Immature natural killer cell (primary cell): Measurements from ENCODE around the gene PCYT1B. TPM values are rescaled to one million over a fixed set of nuclear protein-coding genes. Genes with fewer than 3 reads are reported as not detected.
"Not testable (repeated sequence)": the region's sequence is repeated elsewhere in the genome, so short reads cannot be mapped to it uniquely, and the experiment has no call there.

Experiments used
- DNase-seq, 3 donors: peaks; one replicate each; pipeline ENCODE4 v3.0.0; 2022; ENCODE audit warnings: mixed read lengths in 1 of 3
- H3K27ac Mint-ChIP-seq, 6 donors: one replicate each; pipeline ENCODE4 v1.8.0; 2020; ENCODE audit warnings: mixed read lengths in 6 of 6, mild to moderate bottlenecking in 5 of 6, inconsistent platforms in 4 of 6, moderate library complexity in 3 of 6
- H3K27me3 Mint-ChIP-seq, 3 donors: one replicate each; pipeline ENCODE4 v1.8.0; 2020 to 2021; ENCODE audit warnings: low read depth in 3 of 3, mild to moderate bottlenecking in 3 of 3, mixed read lengths in 3 of 3, moderate library complexity in 3 of 3, inconsistent platforms in 1 of 3
- H3K36me3 Mint-ChIP-seq, 3 donors: one replicate each; pipeline ENCODE4 v1.8.0; 2020; ENCODE audit warnings: mixed read lengths in 3 of 3, inconsistent platforms in 2 of 3, mild to moderate bottlenecking in 2 of 3
- H3K4me1 Mint-ChIP-seq, 2 donors: one replicate each; pipeline ENCODE4 v1.8.0; 2020; ENCODE audit warnings: inconsistent platforms in 2 of 2, mild to moderate bottlenecking in 2 of 2, mixed read lengths in 2 of 2, moderate library complexity in 1 of 2
- H3K4me3 Mint-ChIP-seq, 5 donors: one replicate each; pipeline ENCODE4 v1.8.0; 2020; ENCODE audit warnings: mild to moderate bottlenecking in 5 of 5, mixed read lengths in 5 of 5, inconsistent platforms in 3 of 5, moderate library complexity in 3 of 5
- H3K9me3 Mint-ChIP-seq, 6 donors: one replicate each; pipeline ENCODE4 v1.8.0; 2020; ENCODE audit warnings: mild to moderate bottlenecking in 6 of 6, mixed read lengths in 6 of 6, inconsistent platforms in 4 of 6, moderate library complexity in 3 of 6
- polyA plus RNA-seq, 3 donors: library from polyadenylated mRNA; unstranded; fragments of 300-500 nt; fragmentation: Illumina TruSeq; gene quantifications; one replicate each; pipeline ENCODE4 v1.2.3, GENCODE V29; 2021

PCYT1B gene
- polyA plus RNA-seq, 3 donors from 2014 or later: 0.10 to 0.11 TPM; not detected in 1

- Mint-ChIP-seq H3K4me1 (no peaks in the 10 kb centered on the region), H3K4me3 (no peak overlapping the region), H3K27ac (no peak overlapping the region), H3K27me3 (peaks cover 0 to 3% (median 2%) of the 10 kb centered on the region in 3 donors), H3K36me3 (no peaks in the 10 kb centered on the region), H3K9me3 (no peaks in the 10 kb centered on the region)
- no peak for DNase-seq
Measured at GRCh38 chrX:24659646-24660045, 12.5 kb upstream of the PCYT1B start.

DNA sequence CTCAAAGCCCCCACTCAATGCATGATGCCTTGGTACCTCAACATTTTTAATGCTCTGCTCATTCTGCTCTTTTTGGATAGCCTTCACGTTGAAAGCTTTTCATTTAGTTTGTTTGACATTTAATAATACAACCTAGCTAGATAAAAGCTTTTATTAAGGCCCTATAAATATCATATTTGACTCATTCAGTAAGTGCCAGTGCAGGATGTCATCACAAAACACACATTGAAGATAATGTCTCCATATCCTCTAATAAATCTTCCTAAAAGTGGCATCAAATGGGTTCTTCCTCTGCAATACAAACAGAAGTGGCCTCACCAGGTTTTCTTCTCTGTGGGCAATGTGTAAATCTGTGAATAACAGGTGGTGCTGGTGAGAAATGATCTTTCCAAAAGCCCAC, 12.0 kb upstream of the PCYT1B start:
- no peaks in the 10 kb centered on the region for H3K4me1 Mint-ChIP-seq
- H3K4me3 Mint-ChIP-seq: no peak overlapping the region
- peaks cover 0 to 3% (median 2%) of the 10 kb centered on the region in 3 donors for H3K27me3 Mint-ChIP-seq
- no peaks in the 10 kb centered on the region for H3K36me3 Mint-ChIP-seq
- no peaks in the 10 kb centered on the region for H3K9me3 Mint-ChIP-seq
- DNase-seq: no peak
- H3K27ac Mint-ChIP-seq: no peak overlapping the region

GRCh38 chrX:24658421-24658820, 11.3 kb upstream of the PCYT1B start:
- no peaks in the 10 kb centered on the region for H3K9me3 Mint-ChIP-seq
- H3K4me1 Mint-ChIP-seq: no peaks in the 10 kb centered on the region
- no peak overlapping the region for H3K27ac Mint-ChIP-seq
- no peak for DNase-seq
- H3K36me3 Mint-ChIP-seq: no peaks in the 10 kb centered on the region
- no peak overlapping the region for H3K4me3 Mint-ChIP-seq
- peaks cover 0 to 3% (median 2%) of the 10 kb centered on the region in 3 donors for H3K27me3 Mint-ChIP-seq

- no peaks in the 10 kb centered on the region for H3K36me3 Mint-ChIP-seq
- H3K4me3 Mint-ChIP-seq: no peak overlapping the region
- no peaks in the 10 kb centered on the region for H3K9me3 Mint-ChIP-seq
- H3K27ac Mint-ChIP-seq: no peak overlapping the region
- no peaks in the 10 kb centered on the region for H3K4me1 Mint-ChIP-seq
- DNase-seq: no peak
- peaks cover 0 to 3% (median 2%) of the 10 kb centered on the region in 3 donors for H3K27me3 Mint-ChIP-seq
Measured at GRCh38 chrX:24657671-24658386, 10.7 kb upstream of the PCYT1B start.

DNA sequence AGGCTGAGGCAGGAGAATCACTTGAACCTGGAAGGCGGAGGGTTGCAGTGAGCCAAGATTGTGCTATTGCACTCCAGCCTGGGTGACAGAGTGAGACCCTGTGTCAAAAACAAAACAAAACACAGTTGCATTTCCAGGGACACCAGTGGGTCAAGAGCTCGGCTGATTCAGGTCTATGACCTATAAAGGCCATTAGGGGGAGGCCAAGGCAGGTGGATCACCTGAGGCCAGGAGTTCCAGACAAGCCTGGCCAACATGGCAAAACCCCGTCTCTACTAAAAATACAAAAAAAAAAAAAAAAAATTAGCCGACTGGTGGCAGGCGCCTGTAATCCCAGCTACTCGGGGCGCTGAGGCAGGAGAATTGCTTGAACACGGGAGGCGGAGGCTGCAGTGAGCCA, 8.5 kb upstream of the PCYT1B start:
- not testable (repeated sequence) for H3K4me1 Mint-ChIP-seq, H3K27ac Mint-ChIP-seq, H3K27me3 Mint-ChIP-seq, DNase-seq, H3K36me3 Mint-ChIP-seq, H3K9me3 Mint-ChIP-seq, H3K4me3 Mint-ChIP-seq

DNA sequence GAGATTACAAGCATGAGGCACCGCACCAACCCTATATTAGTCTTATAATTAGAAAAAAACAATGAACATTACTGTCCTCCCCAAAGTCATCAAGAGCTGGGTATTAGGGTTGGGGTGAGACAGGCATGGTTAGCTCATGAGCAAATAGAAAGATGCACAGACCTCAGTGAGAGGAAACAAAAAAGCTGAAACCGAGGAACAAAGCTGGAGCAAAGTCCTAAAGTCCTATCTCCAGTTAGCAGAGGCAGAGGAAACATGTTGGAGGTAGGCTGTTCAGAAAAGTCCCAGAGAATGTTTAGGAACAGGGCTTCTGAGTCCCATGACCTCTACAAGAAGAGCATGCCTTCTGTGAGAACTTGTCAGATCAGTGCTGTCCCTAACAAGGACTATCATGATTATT, 4.6 kb upstream of the PCYT1B start:
- H3K27ac Mint-ChIP-seq: no peak overlapping the region
- no peak for DNase-seq
- peaks cover 0 to 7% (median 2%) of the 10 kb centered on the region in 3 donors for H3K27me3 Mint-ChIP-seq
- no peaks in the 10 kb centered on the region for H3K36me3 Mint-ChIP-seq
- H3K9me3 Mint-ChIP-seq: no peaks in the 10 kb centered on the region
- peaks cover 13% of the 10 kb centered on the region in 2 donors for H3K4me1 Mint-ChIP-seq
- no peak overlapping the region for H3K4me3 Mint-ChIP-seq

DNA sequence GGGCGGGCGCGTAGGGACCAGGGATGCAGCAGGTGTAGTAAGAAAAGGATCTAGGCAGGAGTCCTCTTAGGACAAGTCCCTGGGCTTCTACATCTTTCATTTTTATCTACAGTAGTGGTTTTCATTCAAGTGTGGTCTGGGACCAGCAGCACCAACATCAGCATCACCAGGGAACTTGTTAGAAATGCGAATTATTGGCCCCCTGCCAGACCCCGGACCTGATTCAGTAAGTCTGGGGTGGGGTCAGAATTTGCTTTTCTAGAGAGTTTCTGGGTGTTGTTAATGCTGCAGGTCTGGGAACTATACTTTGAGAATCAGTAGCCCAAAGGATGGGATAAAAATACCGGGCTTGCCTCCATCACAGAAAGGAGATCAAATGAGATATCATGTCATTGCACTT, 1.3 kb upstream of the PCYT1B start:
- peaks cover 19 to 23% of the 10 kb centered on the region in 2 donors for H3K4me1 Mint-ChIP-seq
- no peak for DNase-seq
- H3K27ac Mint-ChIP-seq: no peak overlapping the region
- no peaks in the 10 kb centered on the region for H3K36me3 Mint-ChIP-seq
- H3K4me3 Mint-ChIP-seq: no peak overlapping the region
- H3K27me3 Mint-ChIP-seq: peaks cover 0 to 8% (median 6%) of the 10 kb centered on the region in 3 donors
- H3K9me3 Mint-ChIP-seq: no peaks in the 10 kb centered on the region

DNA sequence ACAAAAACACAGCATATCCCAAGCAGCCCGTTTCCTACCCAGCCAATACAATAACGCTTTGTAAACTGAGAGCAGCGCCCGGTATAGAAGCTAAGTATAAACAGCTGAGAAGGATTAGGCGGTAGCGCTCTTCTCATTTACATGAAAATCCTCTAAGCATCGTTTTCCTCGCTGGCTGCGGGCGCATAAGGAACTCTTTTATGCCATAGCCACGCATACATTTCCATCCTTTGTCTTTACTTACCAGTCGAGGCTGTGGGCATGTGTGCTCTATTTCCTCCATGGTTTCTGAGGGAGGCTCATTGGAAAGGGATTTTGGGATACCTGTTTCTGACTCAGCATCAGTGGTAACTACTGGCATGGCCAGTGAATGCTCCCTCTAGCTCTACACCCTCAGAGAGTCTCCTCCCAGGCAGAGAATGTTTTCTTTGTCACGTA, 383 bp downstream of the PCYT1B start:
- Mint-ChIP-seq H3K4me3 (peak overlapping the region; percentile 69 to 89 (median 83)), H3K27ac (peak overlapping the region in 3 of 6 donors; percentile 40 to 66 (median 46)), H3K4me1 (peaks cover 19 to 23% of the 10 kb centered on the region in 2 donors), H3K9me3 (no peaks in the 10 kb centered on the region), H3K36me3 (no peaks in the 10 kb centered on the region), H3K27me3 (peaks cover 0 to 8% (median 7%) of the 10 kb centered on the region in 3 donors)
- DNase-seq: peak in 1 of 3 donors; percentile 1

GRCh38 chrX:24646006-24646405, 1.1 kb downstream of the PCYT1B start:
- H3K9me3 Mint-ChIP-seq: no peaks in the 10 kb centered on the region
- no peak overlapping the region for H3K27ac Mint-ChIP-seq
- no peaks in the 10 kb centered on the region for H3K36me3 Mint-ChIP-seq
- peaks cover 19 to 23% of the 10 kb centered on the region in 2 donors for H3K4me1 Mint-ChIP-seq
- H3K4me3 Mint-ChIP-seq: peak overlapping the region; percentile 39 to 69 (median 57)
- peaks cover 0 to 8% (median 6%) of the 10 kb centered on the region in 3 donors for H3K27me3 Mint-ChIP-seq
- no peak for DNase-seq

DNA sequence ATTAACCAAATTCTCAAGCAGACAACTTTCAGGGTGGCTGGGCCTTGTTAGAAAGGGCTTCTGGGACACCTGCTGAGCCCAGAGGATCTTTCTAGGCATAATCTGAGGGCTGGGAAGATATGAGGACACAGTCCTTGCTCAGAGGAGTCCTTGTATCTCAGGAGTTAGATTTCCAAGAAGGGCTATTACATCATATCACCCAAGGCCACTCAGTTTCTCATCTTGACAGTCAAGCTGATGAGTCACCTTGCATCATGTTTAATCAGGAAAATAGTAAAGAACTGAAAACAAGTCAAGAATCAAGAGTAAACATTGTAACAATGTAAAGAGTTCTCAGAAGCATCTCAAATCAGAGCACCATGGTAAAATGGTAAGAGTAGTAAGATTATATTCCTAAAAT, 4.0 kb downstream of the PCYT1B start:
- H3K4me1 Mint-ChIP-seq: peaks cover 19 to 23% of the 10 kb centered on the region in 2 donors
- no peak overlapping the region for H3K27ac Mint-ChIP-seq
- no peak for DNase-seq
- no peaks in the 10 kb centered on the region for H3K36me3 Mint-ChIP-seq
- H3K9me3 Mint-ChIP-seq: peaks cover 0 to 1% (median 0%) of the 10 kb centered on the region in 6 donors
- peaks cover 2 to 9% (median 8%) of the 10 kb centered on the region in 3 donors for H3K27me3 Mint-ChIP-seq
- H3K4me3 Mint-ChIP-seq: no peak overlapping the region

DNA sequence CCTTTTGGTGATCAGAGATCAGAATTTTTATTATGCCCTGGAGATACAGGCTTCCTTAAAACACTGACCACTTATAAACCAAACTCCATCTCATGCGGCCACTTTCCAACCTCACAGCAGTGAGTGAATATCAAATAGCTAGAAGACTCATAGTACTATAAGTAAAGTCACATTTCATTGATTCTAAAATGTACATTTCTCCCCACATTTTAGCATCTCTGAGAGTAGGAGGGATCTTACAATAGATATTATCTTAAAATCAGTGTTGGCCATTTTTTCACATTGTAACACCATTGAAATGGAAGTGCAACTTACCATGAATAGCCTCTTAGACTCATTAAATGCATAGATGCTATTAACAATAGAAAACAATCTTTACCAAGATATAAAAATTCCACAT, 17.4 kb downstream of the PCYT1B start:
- no peak overlapping the region for H3K4me3 Mint-ChIP-seq
- H3K9me3 Mint-ChIP-seq: no peaks in the 10 kb centered on the region
- H3K36me3 Mint-ChIP-seq: no peaks in the 10 kb centered on the region
- peaks cover 0 to 4% (median 2%) of the 10 kb centered on the region in 3 donors for H3K27me3 Mint-ChIP-seq
- no peak overlapping the region for H3K27ac Mint-ChIP-seq
- H3K4me1 Mint-ChIP-seq: no peaks in the 10 kb centered on the region
- no peak for DNase-seq

GRCh38 chrX:24619647-24620046, 27.5 kb downstream of the PCYT1B start:
- DNase-seq: no peak
- Mint-ChIP-seq H3K36me3 (no peaks in the 10 kb centered on the region), H3K27me3 (no peaks in the 10 kb centered on the region), H3K9me3 (no peaks in the 10 kb centered on the region), H3K27ac (no peak overlapping the region), H3K4me1 (no peaks in the 10 kb centered on the region), H3K4me3 (no peak overlapping the region)

DNA sequence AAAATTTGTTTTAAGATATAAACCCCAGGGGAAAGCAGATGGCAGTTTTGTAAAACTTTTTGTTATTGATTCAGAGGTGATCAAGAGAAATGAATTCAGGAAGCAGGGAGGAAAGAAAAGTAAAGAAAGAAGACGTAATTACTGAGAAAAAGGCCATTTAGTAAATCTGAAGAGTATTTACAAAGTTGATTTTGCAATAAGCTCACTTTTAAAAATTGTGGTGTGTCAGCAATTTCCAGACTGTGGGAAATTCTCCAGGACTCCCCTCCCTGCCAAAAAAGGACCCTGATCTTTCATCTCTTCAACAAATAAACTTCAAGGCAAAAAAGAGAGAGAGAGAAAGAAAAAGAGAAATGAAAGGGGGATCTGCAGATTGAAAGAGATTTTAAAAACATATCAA, 36.6 kb downstream of the PCYT1B start:
- H3K27ac Mint-ChIP-seq: no peak overlapping the region
- DNase-seq: no peak
- H3K4me3 Mint-ChIP-seq: no peak overlapping the region
- no peaks in the 10 kb centered on the region for H3K9me3 Mint-ChIP-seq
- H3K27me3 Mint-ChIP-seq: peaks cover 0 to 8% (median 2%) of the 10 kb centered on the region in 3 donors
- no peaks in the 10 kb centered on the region for H3K36me3 Mint-ChIP-seq
- H3K4me1 Mint-ChIP-seq: no peaks in the 10 kb centered on the region

DNA sequence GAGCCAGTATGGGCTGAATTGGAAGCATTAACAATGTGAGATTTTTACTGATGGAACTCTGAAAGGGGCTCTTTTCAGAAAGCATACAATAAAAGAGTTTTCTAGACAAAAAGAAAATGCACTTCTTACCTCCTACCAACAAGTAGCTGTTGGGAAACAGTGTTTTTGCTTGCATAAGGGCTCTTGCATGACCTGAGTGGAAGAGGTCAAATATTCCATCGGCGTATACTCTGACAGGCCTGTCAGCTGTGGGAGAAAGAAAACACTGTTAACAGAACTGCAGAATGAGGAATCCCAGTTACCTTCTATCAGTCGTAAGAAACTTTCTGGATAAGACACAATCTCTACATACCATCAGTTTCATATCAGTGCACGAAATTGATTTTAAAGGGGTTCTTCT, 39.5 kb downstream of the PCYT1B start:
- Mint-ChIP-seq H3K9me3 (no peaks in the 10 kb centered on the region), H3K27me3 (peaks cover 0 to 8% (median 2%) of the 10 kb centered on the region in 3 donors), H3K27ac (no peak overlapping the region), H3K36me3 (no peaks in the 10 kb centered on the region), H3K4me3 (no peak overlapping the region), H3K4me1 (no peaks in the 10 kb centered on the region)
- no peak for DNase-seq

- not testable (repeated sequence) for H3K27me3 Mint-ChIP-seq, H3K4me1 Mint-ChIP-seq, DNase-seq, H3K27ac Mint-ChIP-seq, H3K9me3 Mint-ChIP-seq, H3K4me3 Mint-ChIP-seq, H3K36me3 Mint-ChIP-seq
Measured at GRCh38 chrX:24605941-24606340, 41.2 kb downstream of the PCYT1B start.
